Epidermal melanocyte (primary cell): Measurements from ENCODE around the gene GRAMD2A.

ENCODE experiments used
- DNase-seq: peaks from one replicate; pipeline ENCODE4 v3.0.0; 2011; ENCODE audit warnings: low spot score; ENCODE audit not compliant: insufficient read length

GRAMD2A gene

DNA sequence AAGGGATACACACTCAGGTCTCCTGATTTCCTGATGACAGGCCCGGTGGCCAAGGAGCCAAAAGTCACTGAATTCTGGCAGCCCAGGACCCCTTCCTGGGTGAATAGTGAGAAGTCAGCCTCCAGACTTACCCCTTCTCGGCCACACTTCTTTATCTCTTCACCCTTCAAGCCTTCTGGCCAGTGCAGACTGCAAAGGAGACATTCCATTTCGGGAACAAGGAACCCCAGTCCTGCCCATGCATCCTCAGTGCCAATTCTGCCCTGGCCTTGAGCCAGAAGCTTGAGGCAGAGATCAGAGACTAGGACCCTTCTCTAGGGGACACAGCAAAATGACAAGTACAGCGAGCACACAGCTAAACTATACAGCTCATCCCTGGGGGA is 28.8 kb downstream of the GRAMD2A start:
- DNase-seq = no peak

DNA sequence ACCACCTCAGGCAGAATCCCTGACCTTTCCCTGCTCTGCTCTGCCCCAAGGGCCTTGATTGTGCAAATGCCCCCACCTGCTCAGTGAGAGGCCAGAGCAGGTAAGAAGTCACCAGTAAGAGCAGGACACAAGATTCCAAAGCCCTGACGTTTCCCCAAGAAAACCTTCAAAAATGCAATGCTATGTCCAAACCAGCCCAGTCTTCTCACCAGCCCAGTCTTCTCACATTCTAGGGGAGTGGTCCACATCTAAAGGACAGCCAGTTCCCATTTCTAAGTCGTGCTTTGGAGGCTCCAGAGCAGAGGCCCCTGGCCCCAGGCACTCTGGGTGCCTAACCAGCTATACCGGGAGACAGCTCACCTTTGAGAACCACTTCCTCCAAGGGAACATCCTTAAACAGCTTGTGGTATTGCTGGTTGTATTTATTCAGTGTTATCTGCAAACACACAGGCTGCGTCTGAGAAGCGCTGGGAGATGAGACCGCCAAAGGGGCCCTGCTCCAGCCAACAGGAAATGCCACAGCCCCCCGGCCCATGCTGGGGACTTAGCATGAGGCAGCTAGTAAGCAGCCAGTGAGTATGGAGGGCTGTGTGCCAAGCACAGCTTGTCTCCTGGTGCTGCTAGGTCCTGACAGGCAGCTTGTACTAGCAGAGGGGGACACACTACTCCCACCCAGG is 29.3 kb downstream of the GRAMD2A start:
- DNase-seq = no peak

DNA sequence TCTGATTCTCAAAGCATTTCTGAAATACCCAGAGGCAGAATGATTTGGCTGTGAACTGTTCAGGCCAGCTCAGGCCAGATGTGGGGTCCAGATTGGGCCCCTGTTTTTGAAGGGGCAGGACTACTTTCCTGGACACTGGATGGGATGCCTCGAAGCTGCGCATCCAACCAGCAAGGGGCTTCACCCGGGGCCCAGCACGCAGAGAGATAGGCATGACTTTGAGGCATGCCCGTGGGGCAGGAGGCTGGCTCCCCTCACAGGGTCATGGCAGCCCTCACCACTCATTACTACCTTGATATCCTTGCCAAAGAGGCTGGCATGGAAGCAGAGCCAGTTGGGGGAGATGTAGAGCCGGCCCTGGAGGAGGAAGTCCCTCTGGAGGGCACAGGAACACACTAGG is 30.1 kb downstream of the GRAMD2A start:
- no peak for DNase-seq

DNA sequence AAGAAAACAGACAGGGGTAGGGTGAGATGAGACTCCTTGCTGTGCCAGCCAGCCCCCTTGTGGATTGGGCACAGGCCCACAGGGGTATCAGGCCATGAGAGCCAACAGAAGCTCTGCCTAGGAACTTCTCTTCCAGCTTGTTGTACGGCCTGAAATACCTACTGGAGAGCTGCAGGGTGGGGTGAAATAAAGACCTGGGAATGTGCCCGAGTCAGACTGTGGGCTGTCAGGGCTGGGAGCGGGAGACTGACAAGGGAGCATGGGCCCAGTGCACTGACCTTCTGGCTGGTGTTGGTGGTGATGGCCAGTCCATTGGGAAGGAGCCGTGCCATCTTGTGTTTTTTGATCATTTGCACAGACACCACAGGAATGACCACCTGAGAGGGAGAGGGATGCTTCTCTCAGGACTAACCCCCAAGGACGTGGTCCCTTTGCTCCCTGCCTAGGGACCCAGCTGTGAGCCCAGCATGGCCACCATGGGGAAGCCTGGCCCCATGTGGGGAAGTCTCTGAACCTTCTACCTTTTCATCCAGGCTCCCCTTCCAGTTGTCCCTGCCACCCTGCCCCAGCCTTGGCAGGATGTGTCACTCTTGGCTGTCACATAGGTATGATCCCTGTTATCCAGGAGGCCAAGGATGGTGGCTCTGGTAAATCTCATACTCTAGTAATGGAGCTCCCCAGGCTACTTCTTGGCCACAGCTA is 30.7 kb downstream of the GRAMD2A start:
- DNase-seq = no peak

DNA sequence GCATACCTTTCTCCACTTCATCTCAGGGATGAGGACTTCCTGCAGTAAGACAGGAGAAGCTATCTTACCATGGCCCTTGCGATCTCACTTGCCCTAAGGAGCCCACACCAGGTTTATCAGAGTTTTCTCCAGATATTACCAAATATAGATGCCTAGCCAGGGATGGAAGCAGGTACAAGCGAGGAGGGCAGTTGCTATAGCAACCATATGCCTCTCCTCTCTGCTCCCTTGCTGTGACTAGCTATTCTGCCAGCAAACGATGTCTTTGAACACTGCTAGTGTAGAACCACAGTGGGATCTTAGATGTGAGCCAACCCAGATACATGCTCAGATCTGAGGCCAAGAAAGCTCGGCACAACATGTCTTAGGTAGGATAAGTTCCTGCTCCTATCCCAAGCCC is 33.9 kb downstream of the GRAMD2A start:
- DNase-seq = no peak

DNA sequence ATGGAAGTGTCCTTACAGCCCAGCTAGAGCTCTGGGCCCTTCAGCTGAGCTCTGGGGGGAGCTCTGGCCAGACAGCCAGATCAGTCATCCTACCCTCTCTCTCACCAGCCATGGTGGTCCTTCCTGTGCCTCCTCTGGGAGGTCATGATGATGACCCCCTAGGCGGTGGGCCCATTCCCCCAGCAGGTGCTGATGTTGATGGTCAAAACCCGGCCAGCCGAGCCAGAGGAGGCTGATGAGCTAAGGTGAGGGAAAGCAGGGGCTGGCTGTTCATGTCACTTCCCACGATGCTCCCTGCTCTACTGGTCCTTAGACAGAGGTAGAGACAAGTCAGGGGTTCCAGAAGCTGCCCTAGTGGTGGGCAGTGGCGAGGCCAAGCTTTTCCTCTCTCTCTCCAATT is 35.0 kb downstream of the GRAMD2A start:
- no peak for DNase-seq

DNA sequence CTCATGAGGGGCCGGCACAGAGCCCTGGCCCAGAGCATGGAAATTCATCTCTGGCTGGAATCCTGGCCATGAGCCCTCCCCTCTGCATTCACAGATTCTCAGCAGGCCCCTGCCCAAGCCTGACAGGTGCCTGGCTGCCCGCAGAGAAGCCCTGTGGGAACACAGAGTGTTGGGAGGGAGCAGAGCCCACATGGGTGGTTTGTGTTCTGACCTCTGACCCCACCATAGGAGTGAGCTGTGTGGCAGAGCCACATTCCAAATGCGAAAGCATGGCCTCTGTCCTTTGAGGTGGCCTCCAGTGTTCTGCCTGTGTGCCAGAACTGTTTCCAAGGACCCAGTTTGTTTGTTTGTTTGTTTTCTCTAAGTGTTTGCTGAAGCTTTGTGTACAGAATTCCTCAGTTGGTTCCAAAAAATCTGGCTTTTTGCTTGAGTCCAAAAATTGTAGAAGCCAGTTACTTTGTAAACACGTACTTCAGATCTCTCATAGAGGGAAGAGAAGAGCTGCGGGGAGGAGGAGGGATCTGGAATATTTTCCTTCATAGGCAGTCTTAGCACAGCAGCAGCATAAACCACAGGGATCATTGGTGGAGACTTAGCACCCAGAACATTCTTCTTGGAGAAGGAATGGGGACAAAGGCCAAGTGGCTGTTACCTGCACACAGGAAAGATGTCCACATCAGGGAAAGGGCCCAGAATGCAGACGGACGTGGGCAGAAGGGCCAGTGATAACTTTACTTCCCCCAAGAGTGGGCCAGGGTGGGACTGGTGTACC is 36.0 kb downstream of the GRAMD2A start:
- no peak for DNase-seq

DNA sequence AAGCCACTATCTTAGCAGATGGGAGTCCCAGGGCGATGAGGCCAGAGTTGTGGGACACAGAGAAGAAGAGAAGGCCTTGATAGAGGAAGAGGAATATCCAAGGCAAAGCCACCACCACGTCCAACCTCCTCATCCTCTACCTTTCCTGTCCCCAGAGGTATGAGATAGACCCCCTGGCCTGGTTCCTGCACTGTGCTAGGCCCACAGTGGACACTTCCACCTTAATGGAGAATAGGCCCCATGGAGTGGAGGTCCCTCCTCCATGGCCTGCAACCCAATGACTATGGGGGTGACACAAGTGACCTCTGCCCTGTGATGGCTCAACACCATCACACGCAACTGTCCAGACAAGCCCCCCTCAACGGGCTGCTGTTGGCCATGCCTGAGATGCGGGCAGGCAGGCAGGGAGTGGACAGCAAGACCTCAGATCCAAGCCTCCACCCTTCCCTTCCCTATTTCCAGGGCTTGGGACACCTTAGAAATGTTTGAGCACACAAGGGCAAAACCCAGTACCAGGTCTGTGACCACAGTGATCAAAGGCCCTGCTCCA is 36.8 kb downstream of the GRAMD2A start:
- no peak for DNase-seq

DNA sequence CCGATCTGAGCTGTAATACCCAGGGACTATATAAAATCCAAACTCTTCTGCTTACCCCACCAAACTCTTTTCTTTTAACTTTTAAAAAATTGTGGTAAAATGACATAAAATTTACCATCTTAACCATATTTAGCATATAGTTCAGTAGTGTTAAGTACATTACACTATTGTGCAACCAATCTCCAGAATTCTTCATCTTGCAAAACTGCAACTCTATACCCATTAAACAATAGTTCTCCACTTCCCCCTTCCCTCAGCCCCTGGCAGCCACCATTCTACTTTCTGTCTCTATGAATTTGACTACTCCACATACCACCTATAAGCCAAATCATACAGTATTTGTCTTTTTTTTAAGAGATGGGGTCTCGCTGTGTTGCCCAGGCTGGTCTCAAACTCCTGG is 40.7 kb downstream of the GRAMD2A start:
- DNase-seq = no peak

DNA sequence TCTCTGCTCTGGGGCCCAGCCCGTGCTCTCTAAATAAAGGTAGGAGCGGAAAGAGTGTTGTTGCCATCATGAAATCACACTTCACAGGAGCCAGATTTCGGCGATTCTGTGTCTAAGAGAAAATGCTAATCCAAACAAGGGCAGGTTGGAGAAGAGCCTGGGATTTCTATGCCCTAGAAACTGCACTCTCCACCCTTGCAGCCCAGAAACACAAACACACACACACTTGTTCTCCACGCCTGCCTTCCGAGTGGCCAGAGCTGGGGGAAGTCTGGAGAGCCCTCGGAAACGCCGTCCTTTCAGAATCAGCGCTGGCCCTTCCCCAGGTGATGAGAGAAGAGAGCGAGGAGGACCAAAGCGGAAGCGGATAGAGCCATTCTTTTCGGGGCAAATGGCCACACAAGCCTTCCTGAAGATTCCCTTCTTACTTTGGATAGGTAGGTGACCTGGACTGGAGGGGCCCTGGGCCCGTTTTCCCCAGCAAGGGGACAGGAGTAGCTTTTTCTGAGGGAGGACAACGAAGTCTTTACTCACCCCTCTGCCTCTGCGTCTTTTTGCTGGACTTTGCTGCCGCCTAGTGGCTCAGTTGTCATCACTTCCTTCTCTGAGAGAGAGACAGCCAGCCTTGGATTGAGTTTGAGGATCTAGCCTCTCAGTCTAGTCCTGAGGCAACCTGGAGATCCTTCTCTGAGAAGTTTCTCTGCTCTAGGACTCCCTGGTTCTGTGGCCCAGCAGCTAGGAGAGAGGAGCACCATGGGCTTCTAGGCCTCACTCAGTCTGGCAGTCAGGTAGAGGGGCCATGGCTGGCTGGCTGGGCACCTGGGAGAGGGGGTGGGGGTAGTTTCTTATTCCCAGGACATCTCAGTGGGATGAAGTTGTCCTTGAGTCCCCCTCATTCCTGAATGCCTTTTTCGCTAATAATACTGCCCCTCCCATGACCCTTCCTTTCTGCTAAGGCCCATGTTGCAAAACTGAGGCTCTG is 41.7 kb downstream of the GRAMD2A start:
- DNase-seq = peak; percentile 83

DNA sequence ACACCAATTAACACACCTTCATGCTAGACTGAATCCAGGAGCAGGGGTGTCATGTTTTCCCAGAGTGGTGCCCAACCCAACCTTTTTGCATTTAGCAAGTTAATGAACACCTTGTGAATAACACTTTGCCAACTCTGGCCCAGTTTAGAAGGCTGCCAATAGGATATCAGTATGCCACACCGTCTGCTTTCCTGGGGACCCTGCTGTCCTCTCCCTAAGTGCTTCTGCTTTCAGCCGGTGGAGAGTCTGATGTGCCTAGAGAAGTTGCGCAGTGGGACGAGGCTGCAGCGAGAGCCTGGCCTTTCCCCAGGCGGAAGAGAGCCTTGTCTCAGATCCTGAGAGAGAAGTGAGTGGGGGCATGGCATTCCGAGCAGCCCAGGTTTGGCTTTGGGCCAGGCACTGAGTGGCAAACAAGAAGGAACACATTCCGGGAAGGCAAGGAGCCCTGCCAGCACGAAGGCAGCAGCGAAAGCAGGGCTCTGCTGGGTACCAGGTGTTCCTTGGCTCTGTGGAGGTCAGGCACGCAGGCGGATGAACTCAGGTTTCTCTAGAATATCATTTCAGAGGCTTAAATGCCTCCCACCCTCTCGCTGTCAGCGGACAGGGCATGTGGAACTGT is 42.5 kb downstream of the GRAMD2A start:
- peak; percentile 48 for DNase-seq

DNA sequence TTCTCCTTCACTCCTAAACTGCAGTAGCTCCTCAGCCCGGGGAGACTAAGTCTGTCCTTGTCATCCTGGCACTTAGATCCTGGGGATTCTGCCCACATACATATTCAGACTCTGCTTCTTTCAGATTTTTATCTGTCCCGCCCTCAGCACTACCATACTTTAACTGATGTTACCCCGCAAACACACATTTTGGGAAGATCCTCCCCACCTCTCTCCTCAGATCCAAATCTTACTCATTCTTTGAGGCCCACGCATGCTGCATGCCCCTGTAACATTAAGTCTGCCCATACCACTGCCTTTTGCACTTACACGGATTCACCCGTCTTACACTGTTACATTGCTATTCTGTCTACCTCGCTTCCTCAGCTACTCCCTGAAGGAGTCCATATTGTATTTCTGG is 43.3 kb downstream of the GRAMD2A start:
- DNase-seq = no peak

DNA sequence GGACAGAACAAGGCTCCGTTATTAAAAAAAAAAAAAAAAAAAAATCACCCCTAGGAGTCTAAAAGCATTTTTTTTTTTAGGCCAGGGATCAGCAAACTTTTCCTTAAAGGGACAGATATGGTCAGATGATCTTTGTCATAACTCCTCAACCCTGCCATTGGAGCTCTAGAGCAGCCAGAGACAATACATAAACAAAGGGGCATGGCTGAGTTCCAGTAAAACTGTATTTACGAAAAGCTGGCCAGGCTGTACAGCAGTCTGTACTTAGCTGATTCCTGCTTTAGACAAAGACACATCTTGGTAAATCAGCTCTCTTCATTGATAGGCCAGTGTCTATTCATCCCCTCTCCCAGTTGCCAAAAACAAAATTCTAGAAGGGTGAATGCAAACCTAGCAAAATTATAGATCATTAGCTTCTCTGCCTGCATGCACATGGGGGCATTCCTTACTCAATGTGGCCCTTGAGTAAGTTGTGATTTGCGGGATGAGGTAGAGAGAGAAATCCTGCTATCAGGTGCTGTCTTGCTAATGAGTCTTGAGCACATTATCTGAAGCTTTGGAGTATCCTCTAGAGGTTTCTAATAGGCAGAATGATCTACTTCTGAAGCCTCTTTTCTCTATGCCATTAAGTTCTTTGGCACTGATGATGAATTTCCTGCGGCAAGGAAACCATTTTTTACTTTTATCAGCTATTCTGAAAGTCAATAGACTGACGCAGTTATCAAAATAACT is 44.2 kb downstream of the GRAMD2A start:
- no peak for DNase-seq

DNA sequence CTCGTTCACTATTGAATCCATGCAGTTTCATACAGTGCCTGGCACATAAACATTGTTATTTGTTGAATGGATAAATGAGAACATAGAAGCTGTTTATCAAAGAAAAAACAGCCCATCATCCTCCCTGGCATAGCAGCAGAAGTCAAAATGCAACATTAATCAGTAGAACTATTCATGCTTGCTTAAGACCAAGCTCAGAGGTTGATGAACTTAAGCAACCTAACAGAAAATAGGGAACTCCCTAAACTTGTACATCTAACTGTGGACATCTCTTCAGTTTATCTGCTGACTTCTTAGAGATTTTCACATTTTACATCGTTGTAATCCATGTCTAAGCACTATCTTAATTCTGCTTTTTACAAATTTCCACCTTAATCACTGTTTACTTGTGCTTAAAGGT is 50.2 kb downstream of the GRAMD2A start:
- DNase-seq = no peak

DNA sequence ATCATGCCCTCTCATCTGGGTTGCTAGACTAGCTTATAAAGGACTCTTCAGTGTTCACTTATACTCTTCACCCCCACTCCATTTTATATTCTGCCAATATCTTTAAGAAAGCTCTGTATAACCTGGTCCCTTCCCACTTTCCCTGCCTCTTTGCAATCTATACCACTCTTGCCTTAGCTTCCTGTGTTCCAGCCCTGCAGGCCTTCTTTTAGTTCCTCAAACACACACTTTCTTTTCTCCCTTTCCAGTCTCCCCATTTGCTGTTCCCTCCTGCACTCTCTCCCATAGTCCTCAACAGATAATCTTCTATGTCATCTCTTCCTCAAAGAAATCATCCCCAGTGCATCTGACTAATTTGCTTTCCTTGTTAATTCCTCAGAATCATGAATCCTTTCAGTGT is 50.7 kb downstream of the GRAMD2A start:
- no peak for DNase-seq

DNA sequence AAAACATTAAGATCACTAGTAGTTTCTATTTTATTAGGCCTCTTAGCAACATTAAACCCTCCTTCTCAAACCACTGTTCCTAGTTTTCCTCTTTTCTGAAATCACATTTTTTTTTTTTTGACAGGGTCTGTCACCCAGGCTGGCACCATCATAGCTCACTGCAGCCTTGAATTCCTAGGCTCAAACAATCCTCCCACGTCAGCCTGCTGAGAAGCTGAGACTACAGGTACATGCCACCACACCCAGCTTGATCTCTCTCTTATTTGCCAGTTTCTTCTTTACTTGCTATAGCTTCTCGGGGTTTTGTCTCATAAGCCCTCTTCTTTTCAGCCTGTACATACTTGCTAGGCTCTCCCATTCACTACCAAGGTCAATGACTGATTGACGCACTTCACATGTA is 51.4 kb downstream of the GRAMD2A start:
- DNase-seq = no peak

DNA sequence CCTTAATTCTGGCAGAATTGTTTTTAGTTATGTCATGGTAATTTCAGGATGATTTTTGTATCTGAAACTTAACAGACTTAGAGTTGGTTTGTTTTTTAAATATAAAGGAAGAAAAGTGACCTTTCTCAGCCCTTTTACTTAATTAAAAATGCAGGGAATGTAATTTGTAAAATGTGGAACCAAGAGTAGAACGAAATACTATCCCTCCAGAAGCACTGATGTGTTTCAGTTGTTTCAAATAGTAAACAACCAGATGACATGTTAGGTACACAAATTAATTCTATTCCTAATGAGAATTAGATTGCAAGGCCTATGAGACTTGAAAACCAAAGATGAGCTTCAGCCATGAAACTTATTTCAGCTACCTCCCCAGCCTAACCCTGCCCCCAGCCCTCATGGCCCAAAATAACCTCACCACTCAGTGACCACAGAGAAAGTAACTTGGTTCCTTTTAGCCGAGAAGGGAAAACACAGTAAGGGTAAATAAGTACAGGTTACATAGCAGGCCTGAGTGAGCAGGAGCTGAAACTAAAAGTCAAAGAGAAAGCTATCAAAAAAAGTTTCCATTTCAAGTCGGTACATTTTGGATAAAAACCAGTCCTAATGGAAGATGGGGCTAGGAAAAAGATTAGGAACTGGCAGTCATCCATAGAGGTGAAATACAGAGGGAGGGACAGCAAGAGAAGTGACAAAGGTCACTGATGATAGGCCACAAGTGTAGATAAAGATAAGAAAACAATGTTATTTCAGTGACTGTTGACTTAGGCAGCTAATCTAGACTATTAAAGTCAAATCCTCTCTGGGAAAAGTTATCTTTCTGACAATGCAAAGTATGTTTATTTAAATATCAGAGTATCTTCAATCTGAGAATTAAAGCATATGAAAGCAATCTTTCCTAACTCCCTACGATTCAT is 56.2 kb downstream of the GRAMD2A start:
- no peak for DNase-seq

DNA sequence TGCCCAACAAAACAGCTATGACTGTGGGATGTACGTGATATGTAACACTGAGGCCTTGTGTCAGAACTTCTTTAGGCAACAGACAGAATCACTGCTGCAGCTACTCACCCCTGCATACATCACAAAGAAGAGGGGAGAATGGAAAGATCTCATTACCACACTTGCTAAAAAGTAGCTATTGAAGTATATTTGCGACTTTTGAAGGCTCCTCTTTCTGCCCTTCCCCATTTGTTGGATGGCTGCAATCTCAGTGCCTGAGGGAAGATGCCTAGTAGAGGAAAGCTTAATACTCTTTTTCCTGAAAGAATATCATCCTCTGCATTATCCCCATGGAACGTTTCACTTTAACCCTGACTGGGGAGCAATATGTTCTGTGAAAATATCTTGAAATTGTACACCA is 57.5 kb downstream of the GRAMD2A start:
- no peak for DNase-seq

DNA sequence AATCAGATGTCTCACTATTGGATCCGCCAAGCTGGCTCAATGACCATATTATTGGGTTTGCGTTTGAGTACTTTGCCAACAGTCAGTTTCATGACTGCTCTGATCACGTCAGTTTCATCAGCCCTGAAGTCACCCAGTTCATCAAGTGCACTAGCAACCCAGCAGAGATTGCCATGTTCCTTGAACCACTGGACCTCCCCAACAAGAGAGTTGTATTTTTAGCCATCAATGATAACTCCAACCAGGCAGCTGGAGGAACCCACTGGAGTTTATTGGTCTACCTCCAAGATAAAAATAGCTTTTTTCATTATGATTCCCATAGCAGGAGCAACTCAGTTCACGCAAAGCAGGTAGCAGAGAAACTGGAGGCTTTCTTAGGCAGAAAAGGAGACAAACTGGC is 57.9 kb downstream of the GRAMD2A start:
- DNase-seq = no peak
